Coronary artery (tissue), 2 donors: ENCODE results near the gene SUOX.

Source experiments
- DNase-seq: peaks from one replicate; pipeline ENCODE4 v3.0.0-alpha.2; 2017; ENCODE audit warnings: low spot score
- H3K27ac ChIP-seq, 2 donors: fragments of 200-600 bp; sonication (generic); one replicate each; pipeline ENCODE4 v1.5.1; 2016 to 2019
- H3K4me3 ChIP-seq: fragments of 200-600 bp; sonication (generic); 2 replicates; pipeline ENCODE4 v1.5.1; 2016; ENCODE audit warnings: mild to moderate bottlenecking, moderate library complexity
- TF ChIP-seq, protein P1 (sequence below): fragments of 200-600 bp; sonication (generic); IDR thresholded peaks from one replicate; pipeline ENCODE4 v1.5.1; 2019; ENCODE audit warnings: antibody characterized with exemption

SUOX gene

DNA sequence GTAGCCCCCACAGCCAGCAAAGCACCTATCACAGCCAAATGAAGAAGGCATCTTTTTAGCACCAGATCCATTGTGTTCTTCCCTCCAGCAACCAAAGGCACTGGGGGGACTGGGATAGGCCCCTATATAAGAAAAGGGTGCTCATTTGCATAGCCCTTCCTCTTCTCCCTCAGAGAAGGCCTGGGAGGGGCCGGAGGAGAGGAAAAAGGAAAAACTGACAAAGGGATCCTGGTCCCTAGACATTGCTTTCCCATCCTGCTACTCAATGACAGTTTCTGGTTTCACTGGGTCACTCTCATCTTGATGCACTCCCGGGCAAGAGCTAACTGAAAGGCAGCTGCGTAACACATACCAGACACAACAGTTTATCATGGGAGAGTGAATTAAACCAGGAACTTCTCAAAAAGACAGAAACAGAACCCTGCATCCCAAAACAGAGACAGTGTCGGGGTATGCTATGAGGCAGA is 31.1 kb upstream of the SUOX start, which contains the start of gene PMEL:
TSS of gene PMEL (minus strand) at position 102 of the 467 bp plus-strand sequence. CDS start at position 71, 31 bp downstream.
- Histone ChIP-seq H3K4me3 (peak within 1 kb of the TSS; percentile 87), H3K27ac (peak within 1 kb of the TSS; percentile 75 to 86)
- TF ChIP-seq, protein P1, sequence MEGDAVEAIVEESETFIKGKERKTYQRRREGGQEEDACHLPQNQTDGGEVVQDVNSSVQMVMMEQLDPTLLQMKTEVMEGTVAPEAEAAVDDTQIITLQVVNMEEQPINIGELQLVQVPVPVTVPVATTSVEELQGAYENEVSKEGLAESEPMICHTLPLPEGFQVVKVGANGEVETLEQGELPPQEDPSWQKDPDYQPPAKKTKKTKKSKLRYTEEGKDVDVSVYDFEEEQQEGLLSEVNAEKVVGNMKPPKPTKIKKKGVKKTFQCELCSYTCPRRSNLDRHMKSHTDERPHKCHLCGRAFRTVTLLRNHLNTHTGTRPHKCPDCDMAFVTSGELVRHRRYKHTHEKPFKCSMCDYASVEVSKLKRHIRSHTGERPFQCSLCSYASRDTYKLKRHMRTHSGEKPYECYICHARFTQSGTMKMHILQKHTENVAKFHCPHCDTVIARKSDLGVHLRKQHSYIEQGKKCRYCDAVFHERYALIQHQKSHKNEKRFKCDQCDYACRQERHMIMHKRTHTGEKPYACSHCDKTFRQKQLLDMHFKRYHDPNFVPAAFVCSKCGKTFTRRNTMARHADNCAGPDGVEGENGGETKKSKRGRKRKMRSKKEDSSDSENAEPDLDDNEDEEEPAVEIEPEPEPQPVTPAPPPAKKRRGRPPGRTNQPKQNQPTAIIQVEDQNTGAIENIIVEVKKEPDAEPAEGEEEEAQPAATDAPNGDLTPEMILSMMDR: no peak
- DNase-seq: no peak

DNA sequence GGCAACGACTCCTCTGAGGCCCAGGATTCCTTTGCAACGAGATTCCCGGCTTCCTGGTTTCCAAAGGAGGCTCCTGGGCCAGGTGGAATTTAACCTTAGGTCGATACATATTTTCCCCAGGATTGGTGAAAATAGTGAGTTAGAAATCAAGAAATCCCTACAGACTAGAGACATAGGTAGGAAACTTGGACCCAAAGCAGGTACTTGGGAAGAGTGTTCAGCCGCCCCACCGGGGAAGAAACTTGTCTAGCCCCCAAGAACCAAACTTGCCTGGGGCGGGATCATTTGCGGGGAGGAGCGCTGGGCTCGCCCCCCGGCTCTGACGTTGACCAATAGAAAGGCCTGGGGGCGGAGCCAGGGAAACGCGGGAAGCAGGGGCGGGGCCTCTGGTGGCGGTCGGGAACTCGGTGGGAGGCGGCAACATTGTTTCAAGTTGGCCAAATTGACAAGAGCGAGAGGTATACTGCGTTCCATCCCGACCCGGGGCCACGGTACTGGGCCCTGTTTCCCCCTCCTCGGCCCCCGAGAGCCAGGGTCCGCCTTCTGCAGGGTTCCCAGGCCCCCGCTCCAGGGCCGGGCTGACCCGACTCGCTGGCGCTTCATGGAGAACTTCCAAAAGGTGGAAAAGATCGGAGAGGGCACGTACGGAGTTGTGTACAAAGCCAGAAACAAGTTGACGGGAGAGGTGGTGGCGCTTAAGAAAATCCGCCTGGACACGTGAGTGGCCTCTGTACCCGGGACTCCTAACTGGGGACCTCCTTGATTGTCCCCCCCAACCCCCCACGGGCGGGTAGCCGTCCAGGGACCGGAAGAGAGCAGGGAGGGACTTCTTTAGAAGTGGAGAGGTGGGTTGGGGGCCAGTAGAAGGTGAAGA is 30.4 kb upstream of the SUOX start, which contains the start of gene CDK2:
TSS of gene CDK2 (plus strand) at position 423 of the 874 bp plus-strand sequence. CDS start at position 602, 179 bp downstream.
- TF ChIP-seq, protein P1: no peak
- peak within 1 kb of the TSS; percentile 75 to 86 for H3K27ac ChIP-seq
- peak within 1 kb of the TSS; percentile 87 for H3K4me3 ChIP-seq
- peak; percentile 95 for DNase-seq

DNA sequence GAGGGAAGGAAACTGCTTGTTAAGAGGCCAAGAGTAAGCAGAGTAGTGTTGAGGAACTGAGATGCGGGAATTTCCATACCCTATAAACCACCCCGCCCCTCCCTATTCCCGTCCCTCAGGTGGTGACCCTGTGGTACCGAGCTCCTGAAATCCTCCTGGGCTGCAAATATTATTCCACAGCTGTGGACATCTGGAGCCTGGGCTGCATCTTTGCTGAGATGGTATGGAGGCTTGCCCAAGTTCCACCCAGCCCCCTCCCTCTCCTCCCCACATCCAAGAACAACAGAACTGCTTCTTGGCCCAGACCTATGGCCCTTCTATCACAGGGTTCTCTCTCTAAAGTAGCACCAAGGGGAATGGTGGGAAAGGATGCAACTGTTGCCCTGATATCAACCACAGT is 27.7 kb upstream of the SUOX start:
- no peak overlapping the region for H3K27ac ChIP-seq
- no peak overlapping the region for H3K4me3 ChIP-seq
- DNase-seq: no peak
- TF ChIP-seq, protein P1: no peak

DNA sequence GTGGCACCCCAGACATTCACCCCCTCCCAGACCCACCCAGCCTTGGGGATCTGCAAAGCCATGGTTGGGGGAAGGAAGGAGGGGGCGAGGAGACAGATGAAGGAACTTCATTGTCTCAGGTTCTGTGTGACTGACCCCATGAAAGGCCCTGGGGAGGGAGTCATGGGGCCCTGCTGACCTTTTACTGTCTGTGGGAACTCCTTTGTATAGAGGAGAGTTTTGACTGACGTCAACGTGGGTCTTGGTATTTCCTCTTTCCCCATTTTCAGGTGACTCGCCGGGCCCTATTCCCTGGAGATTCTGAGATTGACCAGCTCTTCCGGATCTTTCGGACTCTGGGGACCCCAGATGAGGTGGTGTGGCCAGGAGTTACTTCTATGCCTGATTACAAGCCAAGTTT is 26.3 kb upstream of the SUOX start:
- no peak for DNase-seq
- TF ChIP-seq, protein P1: no peak
- H3K27ac ChIP-seq: no peak overlapping the region
- H3K4me3 ChIP-seq: no peak overlapping the region

DNA sequence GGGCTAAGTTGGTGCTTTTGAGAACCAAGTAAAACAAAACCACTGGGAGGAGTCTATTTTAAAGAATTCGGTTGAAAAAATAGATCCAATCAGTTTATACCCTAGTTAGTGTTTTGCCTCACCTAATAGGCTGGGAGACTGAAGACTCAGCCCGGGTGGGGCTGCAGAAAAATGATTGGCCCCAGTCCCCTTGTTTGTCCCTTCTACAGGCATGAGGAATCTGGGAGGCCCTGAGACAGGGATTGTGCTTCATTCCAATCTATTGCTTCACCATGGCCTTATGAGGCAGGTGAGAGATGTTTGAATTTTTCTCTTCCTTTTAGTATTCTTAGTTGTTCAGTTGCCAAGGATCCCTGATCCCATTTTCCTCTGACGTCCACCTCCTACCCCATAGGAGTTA is 25.0 kb upstream of the SUOX start:
- H3K4me3 ChIP-seq: peak overlapping the region; percentile 78
- DNase-seq: no peak
- TF ChIP-seq, protein P1: no peak
- H3K27ac ChIP-seq: peak overlapping the region; percentile 68 to 90

DNA sequence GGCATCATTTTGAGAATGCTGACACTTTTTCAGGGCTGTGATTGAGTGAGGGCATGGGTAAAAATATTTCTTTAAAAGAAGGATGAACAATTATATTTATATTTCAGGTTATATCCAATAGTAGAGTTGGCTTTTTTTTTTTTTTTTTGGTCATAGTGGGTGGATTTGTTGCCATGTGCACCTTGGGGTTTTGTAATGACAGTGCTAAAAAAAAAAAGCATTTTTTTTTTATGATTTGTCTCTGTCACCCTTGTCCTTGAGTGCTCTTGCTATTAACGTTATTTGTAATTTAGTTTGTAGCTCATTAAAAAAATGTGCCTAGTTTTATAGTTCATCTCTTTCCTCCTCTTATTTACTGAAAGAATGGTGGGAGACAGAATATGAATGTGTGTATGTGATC is 24.6 kb upstream of the SUOX start:
- H3K4me3 ChIP-seq: peak overlapping the region; percentile 78
- TF ChIP-seq, protein P1: no peak
- DNase-seq: no peak
- H3K27ac ChIP-seq: peak overlapping the region; percentile 90 to 97
